Measurements from ENCODE around the gene CPNE5. TPM values are rescaled to one million over a fixed set of nuclear protein-coding genes. Genes with fewer than 3 reads are reported as not detected.
"Not testable (repeated sequence)": the region's sequence is repeated elsewhere in the genome, so short reads cannot be mapped to it uniquely, and the experiment has no call there.

CPNE5 gene
- total and polyA plus RNA-seq, 7 donors, result 0.03 to 1.7 (median 0.41) TPM

GRCh38 chr6:36713846-36714245 lies 125.4 kb downstream of the CPNE5 start:
- ATAC-seq (no peak), DNase-seq (no peak)
- H3K27me3 ChIP-seq (ENCODE audit: insufficient read depth in 3 of 3, low read length in 2 of 3), result no peaks in the 10 kb centered on the region
- no peaks in the 10 kb centered on the region for H3K36me3 ChIP-seq (ENCODE audit: insufficient read depth in 1 of 2, low read depth in 1 of 2)
- intact Hi-C loops (cut with DNase I), result no loop called here
- H3K4me1 ChIP-seq, result no peaks in the 10 kb centered on the region
- no peak for TF ChIP-seq CTCF (IDR thresholded peaks at IDR 0.05)
- no peak overlapping the region for H3K4me3 ChIP-seq
- no peaks in the 10 kb centered on the region for H3K9me3 ChIP-seq
- WGBS, 3 donors, result 85 to 87% (median 86%) methylated on average over 7 to 8 of the region's 8 CpGs
- H3K27ac ChIP-seq, result no peak overlapping the region

- no peak overlapping the region for H3K4me3 ChIP-seq
- no peak for DNase-seq
- no peak for ATAC-seq
- no peak overlapping the region for H3K27ac ChIP-seq
- TF ChIP-seq CTCF (IDR thresholded peaks at IDR 0.05), result no peak
- WGBS, 3 donors, result 76 to 90% (median 88%) methylated on average over 4 of the region's 4 CpGs
- H3K9me3 ChIP-seq, result no peaks in the 10 kb centered on the region
- intact Hi-C loops (cut with DNase I), result no loop called here
- no peaks in the 10 kb centered on the region for H3K4me1 ChIP-seq
- H3K27me3 ChIP-seq (ENCODE audit: insufficient read depth in 3 of 3, low read length in 2 of 3), result no peaks in the 10 kb centered on the region
- H3K36me3 ChIP-seq (ENCODE audit: insufficient read depth in 1 of 2, low read depth in 1 of 2), result no peaks in the 10 kb centered on the region
Measured at GRCh38 chr6:36712816-36713215, 126.4 kb downstream of the CPNE5 start.

DNA sequence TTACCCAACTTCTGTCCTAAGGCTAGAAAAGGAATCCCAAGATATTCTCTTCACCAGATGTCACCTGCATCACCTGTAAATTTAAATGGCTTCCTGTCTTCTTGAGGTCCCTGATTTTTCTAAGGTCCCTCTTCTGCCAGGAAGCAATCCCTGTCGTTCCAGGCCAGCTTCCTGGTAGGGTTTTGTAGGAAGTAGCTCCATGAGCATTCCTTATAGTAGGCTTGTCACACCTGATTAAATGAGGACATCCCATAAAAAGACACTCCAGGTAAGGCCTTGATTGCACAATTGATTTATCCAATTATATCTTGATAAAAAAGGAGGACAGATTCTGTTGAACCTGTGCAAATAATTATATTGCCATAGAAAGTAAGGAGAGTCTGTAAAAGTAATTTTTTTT lies 132.9 kb downstream of the CPNE5 start:
- no peaks in the 10 kb centered on the region for H3K36me3 ChIP-seq (ENCODE audit: insufficient read depth in 1 of 2, low read depth in 1 of 2)
- ATAC-seq (no peak), DNase-seq (no peak)
- intact Hi-C loops (cut with DNase I), result no loop called here
- H3K27me3 ChIP-seq (ENCODE audit: insufficient read depth in 3 of 3, low read length in 2 of 3), result no peaks in the 10 kb centered on the region
- no peak overlapping the region for H3K4me3 ChIP-seq
- 61 to 82% (median 69%) methylated on average over 1 of the region's 1 CpG for WGBS, 3 donors
- H3K4me1 ChIP-seq, result no peaks in the 10 kb centered on the region
- no peak overlapping the region for H3K27ac ChIP-seq
- TF ChIP-seq CTCF (IDR thresholded peaks at IDR 0.05), result no peak
- H3K9me3 ChIP-seq, result no peaks in the 10 kb centered on the region

DNA sequence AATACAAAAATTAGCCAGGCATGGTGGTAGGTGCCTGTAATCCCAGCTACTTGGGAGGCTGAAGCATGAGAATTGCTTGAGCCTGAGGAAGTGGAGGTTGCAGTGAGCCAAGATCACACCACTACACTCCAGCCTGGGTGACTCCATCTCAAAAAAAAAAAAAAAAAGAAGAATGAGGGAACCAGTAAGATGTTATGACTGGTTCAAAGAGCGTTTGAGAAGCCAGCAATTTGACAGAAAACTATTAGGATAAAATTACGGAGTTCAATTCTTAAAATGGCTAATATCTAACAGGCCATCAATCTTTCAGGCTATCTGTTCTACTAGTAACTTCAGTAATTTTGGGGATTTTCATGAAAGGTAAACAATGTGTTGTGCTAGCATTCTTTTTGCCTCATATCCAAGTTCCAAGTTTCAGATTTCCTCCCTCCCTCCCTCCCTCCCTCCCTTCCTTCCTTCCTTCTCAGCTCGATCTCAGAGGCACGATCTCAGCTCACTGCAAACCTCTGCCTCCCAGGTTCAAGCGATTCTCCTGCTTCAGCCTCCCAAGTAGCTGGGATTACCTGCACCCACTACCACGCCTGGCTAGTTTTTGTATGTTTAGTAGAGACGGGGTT lies 134.2 kb downstream of the CPNE5 start:
- ATAC-seq; H3K27ac ChIP-seq; H3K4me3 ChIP-seq; H3K4me1 ChIP-seq; intact Hi-C loops (cut with DNase I); H3K36me3 ChIP-seq (ENCODE audit: insufficient read depth in 1 of 2, low read depth in 1 of 2); H3K27me3 ChIP-seq (ENCODE audit: insufficient read depth in 3 of 3, low read length in 2 of 3); H3K9me3 ChIP-seq; DNase-seq: not testable (repeated sequence)
- 74 to 80% (median 79%) methylated on average over 7 of the region's 7 CpGs for whole genome bisulfite sequencing, 3 donors

- TF ChIP-seq CTCF (IDR thresholded peaks at IDR 0.05), result no peak
- 88 to 89% (median 89%) methylated on average over 18 of the region's 18 CpGs for WGBS, 3 donors
Measured at GRCh38 chr6:36703982-36704381, 135.3 kb downstream of the CPNE5 start.

More at GRCh38 chr6:36703982-36704381, 135.3 kb downstream of the CPNE5 start:
- peak in 1 of 2 donors; percentile 39 for DNase-seq
- no peaks in the 10 kb centered on the region for H3K9me3 ChIP-seq
- H3K36me3 ChIP-seq (ENCODE audit: insufficient read depth in 1 of 2, low read depth in 1 of 2), result no peaks in the 10 kb centered on the region
- no peak overlapping the region for H3K27ac ChIP-seq
- no peak for ATAC-seq
- intact Hi-C loops (cut with DNase I), result no loop called here
- H3K4me1 ChIP-seq, result no peaks in the 10 kb centered on the region
- H3K27me3 ChIP-seq (ENCODE audit: insufficient read depth in 3 of 3, low read length in 2 of 3), result no peaks in the 10 kb centered on the region
- H3K4me3 ChIP-seq, result no peak overlapping the region

Measured in psoas muscle (tissue), 8 donors.